GM12892 (cell line): ENCODE results near the gene RHEBL1.

ENCODE experiments used
- POLR2A ChIP-seq: IDR thresholded peaks from 2 replicates; pipeline ENCODE4 v1.6.1; 2011; ENCODE audit warnings: low read depth, low read length, control low read depth
- TAF1 ChIP-seq: IDR thresholded peaks from 2 replicates; pipeline ENCODE4 v1.6.1; 2011; ENCODE audit warnings: low read depth, mild to moderate bottlenecking, control low read depth, low read length, borderline replicate concordance

DNA sequence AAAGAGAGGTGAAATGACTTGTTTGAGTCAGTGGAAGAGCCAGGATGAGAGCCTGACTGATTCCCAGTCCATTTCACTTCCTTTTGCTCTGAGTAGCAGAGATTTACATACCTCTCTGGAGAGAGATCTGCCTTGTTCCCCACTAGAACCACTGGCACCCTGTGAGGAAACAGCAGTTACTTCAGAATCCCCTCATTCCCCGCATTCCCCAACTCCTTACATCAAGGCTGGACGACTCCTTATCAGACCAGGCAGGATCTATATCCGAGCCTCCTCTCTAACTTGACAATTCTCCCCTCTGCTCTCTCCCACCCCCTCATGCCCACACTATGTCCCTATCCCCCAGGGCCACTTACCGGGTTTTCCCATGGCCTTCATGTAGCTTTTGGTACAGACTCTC is 3.7 kb downstream of the RHEBL1 start:
- TF ChIP-seq POLR2A (no peak), TAF1 (no peak)
